ENCODE measurements around the gene NECTIN1. TPM values are rescaled to one million over a fixed set of nuclear protein-coding genes. Genes with fewer than 3 reads are reported as not detected.

Gene NECTIN1
- 4.1 and 5.8 TPM in 2 replicates for total RNA-seq

DNA sequence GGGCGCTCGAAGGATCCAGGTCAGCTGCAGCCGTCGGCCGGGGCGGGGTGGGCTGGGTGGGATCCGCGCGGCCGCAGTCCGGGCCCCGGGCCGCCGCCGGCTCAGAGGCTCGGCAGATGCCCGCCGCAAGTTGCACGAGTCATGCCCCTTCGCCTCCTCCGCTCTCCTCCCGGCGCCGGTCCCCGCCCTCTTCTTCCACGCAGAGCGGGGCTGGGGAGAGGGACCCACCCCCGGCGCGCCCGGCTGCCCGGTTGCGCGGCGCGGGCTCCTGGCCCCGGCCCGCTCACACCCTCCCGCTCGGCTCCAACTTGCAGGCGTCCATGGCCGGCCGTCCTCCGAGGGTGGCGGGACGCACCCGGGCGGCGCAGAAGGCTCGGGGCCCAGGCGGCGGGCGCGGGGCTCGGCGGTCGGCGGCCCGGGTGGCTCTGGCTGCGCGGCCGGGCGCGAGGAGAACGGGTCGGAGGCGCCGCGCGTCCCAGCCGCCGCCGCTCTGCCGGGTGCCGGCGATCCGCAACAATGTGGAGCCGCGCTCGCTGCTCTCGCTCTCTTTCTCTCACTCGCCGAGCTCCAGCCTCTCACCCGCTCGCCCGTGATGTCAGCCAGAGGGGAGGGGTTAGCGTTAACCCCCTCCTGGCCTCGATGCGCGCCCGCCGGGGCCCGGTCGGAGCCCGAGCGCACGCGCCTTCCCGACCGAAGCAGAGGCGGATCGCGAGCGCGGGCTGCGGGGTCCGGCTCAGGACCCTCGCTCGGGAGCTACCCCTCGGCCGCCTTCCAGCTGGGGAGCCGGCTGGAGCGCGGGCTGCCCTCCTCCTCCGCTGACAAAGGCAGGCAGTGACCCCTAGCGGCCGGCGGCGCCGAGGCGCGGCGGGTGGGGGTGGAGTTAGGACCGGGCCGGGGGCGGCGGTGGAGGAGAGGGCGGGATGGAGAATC is at the start of gene NECTIN1:
NECTIN1 (minus strand) TSS at position 550 of the 930 bp plus-strand sequence. CDS start 647 bp downstream, outside the sequence.
- TF ChIP-seq, protein P1, sequence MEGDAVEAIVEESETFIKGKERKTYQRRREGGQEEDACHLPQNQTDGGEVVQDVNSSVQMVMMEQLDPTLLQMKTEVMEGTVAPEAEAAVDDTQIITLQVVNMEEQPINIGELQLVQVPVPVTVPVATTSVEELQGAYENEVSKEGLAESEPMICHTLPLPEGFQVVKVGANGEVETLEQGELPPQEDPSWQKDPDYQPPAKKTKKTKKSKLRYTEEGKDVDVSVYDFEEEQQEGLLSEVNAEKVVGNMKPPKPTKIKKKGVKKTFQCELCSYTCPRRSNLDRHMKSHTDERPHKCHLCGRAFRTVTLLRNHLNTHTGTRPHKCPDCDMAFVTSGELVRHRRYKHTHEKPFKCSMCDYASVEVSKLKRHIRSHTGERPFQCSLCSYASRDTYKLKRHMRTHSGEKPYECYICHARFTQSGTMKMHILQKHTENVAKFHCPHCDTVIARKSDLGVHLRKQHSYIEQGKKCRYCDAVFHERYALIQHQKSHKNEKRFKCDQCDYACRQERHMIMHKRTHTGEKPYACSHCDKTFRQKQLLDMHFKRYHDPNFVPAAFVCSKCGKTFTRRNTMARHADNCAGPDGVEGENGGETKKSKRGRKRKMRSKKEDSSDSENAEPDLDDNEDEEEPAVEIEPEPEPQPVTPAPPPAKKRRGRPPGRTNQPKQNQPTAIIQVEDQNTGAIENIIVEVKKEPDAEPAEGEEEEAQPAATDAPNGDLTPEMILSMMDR (IDR thresholded peaks at IDR 0.05; ENCODE audit: extremely low read depth, low read depth, low read length) = peak; percentile 61
- Histone ChIP-seq H3K4me3 (ENCODE audit: insufficient read depth, low read length) (peak within 1 kb of the TSS; percentile 81), H3K27me3 (ENCODE audit: insufficient read depth, low read length) (peaks cover 11% of the 10 kb centered on the region), H3K9me3 (ENCODE audit: low read depth, low read length) (no peaks in the 10 kb centered on the region), H3K79me2 (ENCODE audit: insufficient read depth, low read length) (peaks cover 2% of the 10 kb centered on the region), H2AFZ (ENCODE audit: low read length) (peak within 1 kb of the TSS; percentile 85), H4K20me1 (ENCODE audit: insufficient read depth, low read length) (peaks cover 24% of the 10 kb centered on the region), H3K4me2 (ENCODE audit: insufficient read depth, low read length) (peak within 1 kb of the TSS; percentile 93), H3K4me1 (ENCODE audit: insufficient read depth, low read length) (peaks cover 24% of the 10 kb centered on the region), H3K27ac (ENCODE audit: low read depth, low read length) (no peak within 1 kb of the TSS), H3K36me3 (ENCODE audit: insufficient read depth, low read length) (no peaks in the 10 kb centered on the region)
- DNase-seq (ENCODE audit: insufficient read length, low spot score, missing footprints) = peak; percentile 100

DNA sequence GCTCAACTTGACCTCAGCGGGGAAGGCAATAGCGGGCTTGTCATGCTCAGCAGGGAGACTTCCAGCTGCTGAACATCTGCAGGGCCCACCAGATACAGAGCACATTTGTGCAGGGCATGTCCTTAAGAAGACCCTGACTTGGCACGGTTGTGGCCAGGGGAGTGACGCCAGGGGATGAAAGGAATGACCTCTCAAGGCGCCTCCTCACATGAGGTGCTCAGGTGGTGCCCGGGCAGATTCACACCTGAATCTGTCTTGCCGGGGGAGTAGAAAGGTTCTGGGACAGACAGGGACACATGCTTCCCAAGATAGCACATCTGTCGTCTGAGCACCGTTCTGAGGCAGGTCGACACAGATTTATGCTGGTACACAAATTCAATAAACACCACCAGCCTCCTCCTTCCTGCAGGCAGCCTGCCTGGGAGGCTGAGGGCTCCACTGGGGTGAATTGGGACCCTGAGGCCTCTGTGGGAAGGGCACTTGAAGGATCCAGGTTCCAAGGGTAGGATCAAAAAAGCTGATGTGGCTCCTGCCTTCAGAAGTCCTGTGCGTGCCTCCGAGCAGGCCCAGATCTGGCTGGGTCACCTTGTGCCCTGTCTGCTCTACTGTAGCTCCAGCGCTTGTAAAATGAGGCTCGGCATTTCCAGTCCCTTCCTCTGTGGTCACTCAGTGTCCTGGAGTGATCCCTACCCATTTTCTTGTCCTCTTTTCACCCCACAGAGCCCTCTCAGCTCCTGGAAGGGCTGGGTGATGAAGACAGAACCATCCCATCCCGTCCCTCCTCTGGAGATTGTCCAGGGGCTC is 49.6 kb upstream of the NECTIN1 start:
- Histone ChIP-seq H3K9me3 (ENCODE audit: low read depth, low read length) (no peaks in the 10 kb centered on the region), H3K4me1 (ENCODE audit: insufficient read depth, low read length) (peaks cover 6% of the 10 kb centered on the region), H3K4me2 (ENCODE audit: insufficient read depth, low read length) (no peak overlapping the region), H3K79me2 (ENCODE audit: insufficient read depth, low read length) (no peaks in the 10 kb centered on the region), H2AFZ (ENCODE audit: low read length) (no peak overlapping the region), H3K4me3 (ENCODE audit: insufficient read depth, low read length) (no peak overlapping the region), H3K27me3 (ENCODE audit: insufficient read depth, low read length) (peaks cover 11% of the 10 kb centered on the region), H3K27ac (ENCODE audit: low read depth, low read length) (no peak overlapping the region), H4K20me1 (ENCODE audit: insufficient read depth, low read length) (no peaks in the 10 kb centered on the region), H3K36me3 (ENCODE audit: insufficient read depth, low read length) (no peaks in the 10 kb centered on the region)
- TF ChIP-seq, protein P1 (IDR thresholded peaks at IDR 0.05; ENCODE audit: extremely low read depth, low read depth, low read length) = no peak
- no peak for DNase-seq (ENCODE audit: insufficient read length, low spot score, missing footprints)

- Histone ChIP-seq H3K4me2 (ENCODE audit: insufficient read depth, low read length) (no peak overlapping the region), H3K36me3 (ENCODE audit: insufficient read depth, low read length) (no peaks in the 10 kb centered on the region), H3K4me3 (ENCODE audit: insufficient read depth, low read length) (no peak overlapping the region), H3K9me3 (ENCODE audit: low read depth, low read length) (no peaks in the 10 kb centered on the region), H3K27me3 (ENCODE audit: insufficient read depth, low read length) (peaks cover 11% of the 10 kb centered on the region), H3K27ac (ENCODE audit: low read depth, low read length) (no peak overlapping the region), H3K79me2 (ENCODE audit: insufficient read depth, low read length) (no peaks in the 10 kb centered on the region), H2AFZ (ENCODE audit: low read length) (no peak overlapping the region), H3K4me1 (ENCODE audit: insufficient read depth, low read length) (peaks cover 5% of the 10 kb centered on the region), H4K20me1 (ENCODE audit: insufficient read depth, low read length) (no peaks in the 10 kb centered on the region)
- no peak for DNase-seq (ENCODE audit: insufficient read length, low spot score, missing footprints)
- TF ChIP-seq, protein P1 (IDR thresholded peaks at IDR 0.05; ENCODE audit: extremely low read depth, low read depth, low read length) = no peak
Observed at GRCh38 chr11:119777940-119778339, 48.9 kb upstream of the NECTIN1 start.
